Fibroblast of the aortic adventitia (primary cell): ENCODE results near the gene NFATC4. TPM values are rescaled to one million over a fixed set of nuclear protein-coding genes. Genes with fewer than 3 reads are reported as not detected.

Experiments
- DNase-seq: peaks from one replicate; pipeline ENCODE4 v3.0.0-alpha.2; 2010; ENCODE audit warnings: low read depth
- H3K4me3 ChIP-seq: 2 replicates; pipeline ENCODE4 v1.5.1; 2011; ENCODE audit warnings: low read depth, mild to moderate bottlenecking, control low read depth, low read length, moderate library complexity
- CTCF ChIP-seq: IDR thresholded peaks from 2 replicates; pipeline ENCODE4 v1.5.1; 2011; ENCODE audit warnings: mild to moderate bottlenecking, low read length, control low read depth, inconsistent platforms; ENCODE audit not compliant: insufficient read depth
- total RNA-seq: library from RNA; depleted of rRNA; stranded (reverse); fragments of >200 nt; gene quantifications from 2 replicates; pipeline ENCODE4 v1.2.3, GENCODE V29; 2012; ENCODE audit warnings: low replicate concordance

Gene NFATC4
- total RNA-seq, 1 donor: 77.9 TPM

DNA sequence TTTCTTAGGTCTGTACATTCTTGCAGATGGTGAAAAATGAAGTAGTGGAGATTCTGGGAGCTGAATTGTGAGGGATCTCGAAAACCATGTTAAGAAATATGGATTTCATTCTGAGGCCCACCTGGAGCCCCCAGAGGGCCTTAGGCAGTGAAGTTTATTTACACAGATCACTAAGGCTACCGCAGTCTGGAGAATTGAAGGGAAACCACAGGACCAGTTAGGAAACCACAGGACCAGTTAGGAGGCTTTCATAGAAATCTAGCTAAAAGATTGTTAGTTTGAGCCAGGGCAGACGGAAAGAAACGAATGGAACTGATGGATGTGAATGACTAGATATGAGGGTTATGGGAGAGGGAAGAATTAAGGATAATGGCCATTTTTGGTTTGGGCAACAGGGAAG lies 54.3 kb downstream of the NFATC4 start:
- H3K4me3 ChIP-seq: no peak overlapping the region
- DNase-seq: no peak
- TF ChIP-seq CTCF: no peak

- no peak for TF ChIP-seq CTCF
- H3K4me3 ChIP-seq: no peak overlapping the region
- DNase-seq: no peak
Observed at GRCh38 chr14:24422694-24423601, 55.0 kb downstream of the NFATC4 start.

- peak; percentile 94 for DNase-seq
- no peak for TF ChIP-seq CTCF
- H3K4me3 ChIP-seq: no peak overlapping the region
Observed at GRCh38 chr14:24425704-24426103, 57.7 kb downstream of the NFATC4 start.

DNA sequence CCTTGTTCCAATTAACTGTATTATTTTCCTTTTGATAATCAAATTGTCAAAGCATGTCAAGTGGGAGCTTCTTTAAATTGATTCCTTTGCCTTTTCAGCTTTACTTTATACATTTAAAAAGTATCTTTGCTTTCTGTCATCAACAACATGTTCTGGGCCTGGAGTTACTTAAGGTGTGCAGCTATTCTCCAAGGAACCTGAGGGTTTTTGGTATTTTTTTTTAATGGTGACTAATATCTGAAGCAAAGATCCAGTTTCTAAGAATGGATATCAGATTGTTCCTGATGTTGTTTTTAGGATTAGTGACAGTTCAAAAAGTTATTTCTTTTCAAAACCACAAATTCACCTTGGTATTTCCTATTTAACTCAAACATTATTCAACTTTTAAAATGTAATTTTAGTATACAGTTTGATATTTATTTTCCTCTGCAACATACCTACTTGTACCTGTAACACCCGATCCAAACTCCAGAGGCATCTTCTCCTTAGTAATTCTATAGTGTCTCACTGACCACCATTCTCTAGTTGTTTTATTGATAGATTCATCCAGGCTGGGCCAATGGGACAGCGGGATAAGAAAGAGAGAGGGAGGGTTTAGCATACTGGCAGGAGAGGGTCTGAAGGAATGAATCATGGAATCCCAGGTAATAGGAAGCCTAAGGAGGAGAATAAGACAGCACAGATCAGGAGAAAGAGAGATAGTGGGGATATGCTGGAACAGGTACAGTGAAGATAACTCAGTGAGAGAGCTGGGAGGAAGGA lies 58.3 kb downstream of the NFATC4 start:
- no peak overlapping the region for H3K4me3 ChIP-seq
- TF ChIP-seq CTCF: no peak
- DNase-seq: no peak

DNA sequence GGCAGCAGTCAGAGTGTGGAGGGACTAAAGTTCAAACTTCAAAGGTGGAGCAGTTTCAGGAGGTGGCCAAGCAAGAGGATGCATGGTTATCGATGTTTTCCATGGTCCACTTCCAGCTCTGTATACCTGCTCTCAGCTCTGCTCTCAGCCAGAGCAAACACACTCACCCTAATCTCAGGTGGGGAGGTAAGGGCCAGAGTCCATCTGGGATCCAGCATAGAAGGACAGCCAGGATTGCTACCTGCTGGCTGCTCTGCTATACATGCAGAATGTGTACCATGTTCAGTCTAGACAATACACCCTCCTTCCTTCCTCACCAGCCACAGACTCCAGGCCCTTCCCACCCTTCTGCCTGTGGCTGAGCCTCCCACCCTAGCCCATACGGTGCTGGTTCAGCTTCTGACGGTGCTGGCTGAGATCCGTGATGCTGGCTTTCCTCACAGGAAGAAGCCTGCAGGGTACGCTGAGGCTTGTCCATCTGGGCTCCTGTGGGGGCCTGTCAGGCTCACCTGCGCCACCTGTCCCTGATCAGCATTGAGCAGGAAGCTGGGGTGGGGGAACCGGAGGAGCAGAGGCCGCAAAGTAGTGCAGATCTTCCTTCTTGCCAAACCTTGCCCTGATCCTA lies 59.0 kb downstream of the NFATC4 start:
- TF ChIP-seq CTCF: no peak
- DNase-seq: no peak
- no peak overlapping the region for H3K4me3 ChIP-seq

- no peak overlapping the region for H3K4me3 ChIP-seq
- no peak for TF ChIP-seq CTCF
- DNase-seq: no peak
Observed at GRCh38 chr14:24427537-24428508, 59.8 kb downstream of the NFATC4 start.
